Activated B cell treated with CpG ODN at 0.5 μM for 24 hours (primary cell): ENCODE data around the gene HCK. TPM values are rescaled to one million over a fixed set of nuclear protein-coding genes. Genes with fewer than 3 reads are reported as not detected.

ENCODE experiments used
- ATAC-seq: fragments of 200-7000 bp; cut with Tn5 transposase; one replicate; pipeline ENCODE4 v1.10.0; 2021; ENCODE audit warnings: low read depth, mild to moderate bottlenecking, moderate library complexity
- CTCF ChIA-PET: fragments of 350-600 bp; sonication (Branson Sonifier 250); formaldehyde crosslinking; loops from one replicate; lab custom pipeline; 2021; ENCODE audit warnings: antibody characterized with exemption; lab: Charles Lee
- POLR2A ChIA-PET: fragments of 350-600 bp; sonication (Branson Sonifier 250); formaldehyde crosslinking; loops from one replicate; lab custom pipeline; 2021; ENCODE audit warnings: antibody characterized with exemption; lab: Charles Lee
- DNase-seq: peaks from one replicate; pipeline ENCODE4 v3.0.0; 2022
- H3K27ac Mint-ChIP-seq: one replicate; pipeline ENCODE4 v1.8.0; 2020; ENCODE audit warnings: mixed read lengths
- H3K27me3 Mint-ChIP-seq: one replicate; pipeline ENCODE4 v1.8.0; 2021; ENCODE audit warnings: mixed read lengths
- H3K36me3 Mint-ChIP-seq: one replicate; pipeline ENCODE4 v1.8.0; 2021; ENCODE audit warnings: low read depth, mixed read lengths
- H3K4me1 Mint-ChIP-seq: one replicate; pipeline ENCODE4 v1.8.0; 2021; ENCODE audit warnings: mixed read lengths
- H3K4me3 Mint-ChIP-seq: one replicate; pipeline ENCODE4 v1.8.0; 2020; ENCODE audit warnings: mild to moderate bottlenecking, mixed read lengths
- H3K9me3 Mint-ChIP-seq: one replicate; pipeline ENCODE4 v1.8.0; 2020; ENCODE audit warnings: mixed read lengths
- intact Hi-C: fragments of 100-400 bp; cut with micrococcal nuclease; formaldehyde crosslinking; loops from one replicate; pipeline ENCODE4 v1.15.1; 2024
- total RNA-seq: library from RNA; stranded (reverse); gene quantifications from 2 replicates; pipeline ENCODE4 v1.2.3, GENCODE V29; 2022
- TF ChIP-seq, protein P1 (sequence below): fragments of 200-600 bp; IDR thresholded peaks from one replicate; pipeline ENCODE4 v1.8.0; 2022; ENCODE audit warnings: antibody characterized with exemption, mild to moderate bottlenecking

Gene HCK
- total RNA-seq, 1 donor from 2014 or later = 183 TPM

DNA sequence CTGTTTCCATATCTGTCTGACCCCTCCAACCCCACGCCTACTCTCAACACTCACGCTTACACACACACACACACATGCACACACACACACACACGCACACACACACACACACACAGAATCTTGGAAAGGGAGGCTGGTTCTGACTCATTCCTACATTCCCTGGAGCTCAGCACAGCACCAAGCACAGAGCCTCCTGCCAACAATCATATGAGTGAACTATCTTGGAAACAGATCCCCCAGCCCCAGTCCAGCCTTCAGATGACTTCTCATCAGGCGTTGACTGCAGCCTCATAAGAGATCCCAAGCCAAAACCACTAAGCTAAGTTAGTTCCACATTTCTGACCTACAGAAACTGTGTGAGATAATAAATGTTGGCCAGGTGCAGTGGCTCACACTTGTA is 14.1 kb upstream of the HCK start:
- intact Hi-C loops = loop anchor here (5.0 kb wide), 1 partner anchor 169 kb away; the partner anchor contains the start of genes PLAGL2 and POFUT1
- CTCF ChIA-PET = interaction anchor here (0.7 to 4.3 kb wide), 2 partner anchors 11 to 54 kb away, joined by 3 to 96 read pairs; no protein-coding TSS in a partner anchor
- TF ChIP-seq, protein P1, sequence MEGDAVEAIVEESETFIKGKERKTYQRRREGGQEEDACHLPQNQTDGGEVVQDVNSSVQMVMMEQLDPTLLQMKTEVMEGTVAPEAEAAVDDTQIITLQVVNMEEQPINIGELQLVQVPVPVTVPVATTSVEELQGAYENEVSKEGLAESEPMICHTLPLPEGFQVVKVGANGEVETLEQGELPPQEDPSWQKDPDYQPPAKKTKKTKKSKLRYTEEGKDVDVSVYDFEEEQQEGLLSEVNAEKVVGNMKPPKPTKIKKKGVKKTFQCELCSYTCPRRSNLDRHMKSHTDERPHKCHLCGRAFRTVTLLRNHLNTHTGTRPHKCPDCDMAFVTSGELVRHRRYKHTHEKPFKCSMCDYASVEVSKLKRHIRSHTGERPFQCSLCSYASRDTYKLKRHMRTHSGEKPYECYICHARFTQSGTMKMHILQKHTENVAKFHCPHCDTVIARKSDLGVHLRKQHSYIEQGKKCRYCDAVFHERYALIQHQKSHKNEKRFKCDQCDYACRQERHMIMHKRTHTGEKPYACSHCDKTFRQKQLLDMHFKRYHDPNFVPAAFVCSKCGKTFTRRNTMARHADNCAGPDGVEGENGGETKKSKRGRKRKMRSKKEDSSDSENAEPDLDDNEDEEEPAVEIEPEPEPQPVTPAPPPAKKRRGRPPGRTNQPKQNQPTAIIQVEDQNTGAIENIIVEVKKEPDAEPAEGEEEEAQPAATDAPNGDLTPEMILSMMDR = no peak
- no peak for DNase-seq
- Mint-ChIP-seq H3K9me3 (peaks cover 3% of the 10 kb centered on the region), H3K4me3 (peak overlapping the region; percentile 28), H3K36me3 (no peaks in the 10 kb centered on the region), H3K4me1 (peaks cover 95% of the 10 kb centered on the region), H3K27ac (peak overlapping the region; percentile 61), H3K27me3 (no peaks in the 10 kb centered on the region)
- no peak for ATAC-seq
- POLR2A ChIA-PET = interaction anchor here (0.6 to 11.3 kb wide), 3 partner anchors 17 to 29 kb away, joined by 3 to 453 read pairs (median 5); partner anchors contain the start of gene HCK

DNA sequence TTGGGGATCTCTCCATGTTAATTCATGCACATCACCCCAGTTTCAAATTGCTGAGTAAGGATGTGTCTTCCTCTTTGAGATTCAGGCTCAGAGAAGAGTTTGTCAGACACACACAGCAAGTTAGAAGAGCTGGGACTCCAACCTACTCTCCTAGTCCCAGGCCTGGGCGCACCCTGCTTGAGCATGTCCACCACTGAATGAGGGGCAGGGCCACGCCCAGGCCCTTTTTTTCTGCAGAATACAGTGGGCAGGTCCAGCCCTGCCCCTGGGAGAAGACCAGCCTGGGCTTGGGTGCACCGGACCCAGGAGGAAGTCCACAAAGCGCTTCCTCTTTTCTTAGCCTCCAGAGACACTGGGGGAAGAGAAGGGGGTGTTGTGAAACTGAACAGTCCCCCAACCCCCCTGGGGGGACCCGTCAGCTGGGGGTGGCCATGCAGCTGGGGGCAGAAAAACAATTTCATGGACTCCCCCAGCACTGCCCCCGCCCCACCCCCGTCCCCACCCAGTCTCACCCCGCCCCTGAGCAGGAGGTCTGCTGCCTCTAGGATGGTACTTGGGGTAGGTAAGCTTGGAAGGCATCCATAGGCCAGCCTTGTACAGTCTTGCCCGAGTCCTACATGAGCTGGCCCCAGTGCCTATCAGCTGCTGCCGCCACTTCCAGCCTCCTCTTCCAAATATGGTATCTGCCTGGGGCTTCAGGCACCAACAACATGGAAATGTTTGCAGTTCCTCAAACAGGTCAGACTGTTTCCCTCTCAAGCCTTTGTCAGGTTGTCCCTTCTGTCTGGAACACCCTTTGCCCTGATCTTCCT is 11.7 kb upstream of the HCK start:
- CTCF ChIA-PET = interaction anchor here (0.9 to 2.7 kb wide), 4 partner anchors 8 to 50 kb away, joined by 4 to 8 read pairs (median 5); no protein-coding TSS in a partner anchor
- Mint-ChIP-seq H3K4me3 (peak overlapping the region; percentile 78), H3K9me3 (peaks cover 3% of the 10 kb centered on the region), H3K4me1 (peaks cover 80% of the 10 kb centered on the region), H3K27me3 (no peaks in the 10 kb centered on the region), H3K36me3 (no peaks in the 10 kb centered on the region), H3K27ac (peak overlapping the region; percentile 90)
- POLR2A ChIA-PET = interaction anchor here (0.5 to 11.3 kb wide), 15 partner anchors 8 to 605 kb away, joined by 3 to 453 read pairs (median 4); partner anchors contain the start of genes HCK, PDRG1 and TM9SF4
- intact Hi-C loops = loop anchor here (1.0 kb wide), 3 partner anchors 9 to 145 kb away; partner anchors contain the start of gene HCK
- peak; percentile 88 for ATAC-seq
- TF ChIP-seq, protein P1 = no peak
- DNase-seq = peak; percentile 77

DNA sequence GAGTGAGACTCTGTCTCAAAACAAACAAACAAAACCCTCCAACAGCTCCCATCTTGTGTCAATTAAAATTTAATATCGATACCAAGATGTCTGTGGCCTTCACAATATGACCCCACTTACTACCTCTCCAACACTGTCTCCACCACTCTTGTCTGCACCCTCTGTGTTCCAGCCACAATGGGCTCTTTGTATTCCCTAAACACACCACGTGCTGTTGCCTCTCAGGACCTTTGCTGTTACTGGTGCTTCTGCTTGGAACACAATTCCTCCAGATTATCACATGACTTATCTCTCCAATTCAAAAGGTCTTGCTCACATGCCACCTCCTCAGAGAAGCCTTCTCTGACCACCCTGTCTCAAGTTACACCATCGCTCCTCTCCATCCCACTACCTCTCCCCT is 6.0 kb upstream of the HCK start:
- CTCF ChIA-PET = interaction anchor here (1.3 kb wide), 1 partner anchor 11 kb away, joined by 4 read pairs; no protein-coding TSS in a partner anchor
- ATAC-seq = no peak
- intact Hi-C loops = no loop called here

DNA sequence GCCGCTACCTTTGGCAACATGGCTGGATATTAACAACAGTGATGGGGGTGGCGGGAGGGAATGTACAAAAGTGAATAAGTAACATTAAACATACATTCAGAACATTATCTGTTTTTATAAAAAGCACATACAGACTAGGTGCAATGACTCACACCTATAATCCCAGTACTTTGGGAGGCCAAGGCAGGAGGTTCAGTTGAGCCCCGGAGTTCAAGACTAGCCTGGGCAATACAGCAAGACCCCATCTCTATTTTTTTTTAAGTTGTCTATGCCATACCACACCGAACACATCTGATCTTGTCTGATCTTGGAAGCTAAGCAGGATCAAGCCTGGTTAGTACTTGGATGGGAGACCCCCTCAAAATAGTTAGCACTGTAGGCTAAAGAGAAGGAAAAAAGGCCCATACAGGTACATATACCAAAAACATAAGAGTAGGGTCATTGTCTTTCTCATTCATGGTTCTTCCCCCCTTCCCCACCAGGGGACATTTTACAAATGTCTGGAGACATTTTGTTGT is 1.7 kb upstream of the HCK start:
- H3K4me3 Mint-ChIP-seq = peak overlapping the region; percentile 93
- POLR2A ChIA-PET = interaction anchor here (3.5 to 14.4 kb wide), 3 partner anchors 12 to 41 kb away, joined by 15 to 453 read pairs (median 39); no protein-coding TSS in a partner anchor
- no peaks in the 10 kb centered on the region for H3K9me3 Mint-ChIP-seq
- H3K36me3 Mint-ChIP-seq = peaks cover 26% of the 10 kb centered on the region
- intact Hi-C loops = loop anchor here (5.0 kb wide), 2 partner anchors 157 to 307 kb away; partner anchors contain the start of genes ASXL1, PLAGL2 and POFUT1
- TF ChIP-seq, protein P1 = no peak
- ATAC-seq (no peak), DNase-seq (no peak)
- CTCF ChIA-PET = interaction anchor here (1.2 kb wide), 1 partner anchor 15 kb away, joined by 7 read pairs; no protein-coding TSS in a partner anchor
- peaks cover 38% of the 10 kb centered on the region for H3K4me1 Mint-ChIP-seq
- no peaks in the 10 kb centered on the region for H3K27me3 Mint-ChIP-seq
- peak overlapping the region; percentile 44 for H3K27ac Mint-ChIP-seq

More for the DNA sequence above, 6.0 kb upstream of the HCK start:
- Mint-ChIP-seq H3K36me3 (no peaks in the 10 kb centered on the region), H3K27me3 (no peaks in the 10 kb centered on the region), H3K4me3 (no peak overlapping the region), H3K9me3 (no peaks in the 10 kb centered on the region), H3K27ac (no peak overlapping the region), H3K4me1 (peaks cover 34% of the 10 kb centered on the region)
- TF ChIP-seq, protein P1 = no peak
- DNase-seq = no peak
- POLR2A ChIA-PET = interaction anchor here (0.8 kb wide), 1 partner anchor 270 kb away, joined by 3 read pairs; no protein-coding TSS in a partner anchor
